Activated CD4-positive, CD25-positive, alpha-beta regulatory T cell treated with anti-CD3 and anti-CD28 coated beads, Interleukin-2, amount 50 U/mL, for 72 hours (primary cell): ENCODE data around the gene NLRC4.
"Not testable (repeated sequence)": the region's sequence is repeated elsewhere in the genome, so short reads cannot be mapped to it uniquely, and the experiment has no call there.

Experiments
- DNase-seq: peaks from one replicate; pipeline ENCODE4 v3.0.0; 2021

NLRC4 gene

GRCh38 chr2:32246911-32247310, 17.8 kb downstream of the NLRC4 start:
- no peak for DNase-seq

GRCh38 chr2:32242331-32242730, 22.4 kb downstream of the NLRC4 start:
- no peak for DNase-seq

GRCh38 chr2:32237996-32238395, 26.7 kb downstream of the NLRC4 start:
- no peak for DNase-seq

GRCh38 chr2:32237488-32237887, 27.2 kb downstream of the NLRC4 start:
- DNase-seq = no peak

- DNase-seq = no peak
Measured at GRCh38 chr2:32235315-32235714, 29.4 kb downstream of the NLRC4 start.

- no peak for DNase-seq
Measured at GRCh38 chr2:32231959-32232358, 32.7 kb downstream of the NLRC4 start.

- DNase-seq = no peak
Measured at GRCh38 chr2:32229635-32230034, 35.1 kb downstream of the NLRC4 start.

GRCh38 chr2:32228181-32228580, 36.5 kb downstream of the NLRC4 start:
- DNase-seq = no peak

- no peak for DNase-seq
Measured at GRCh38 chr2:32227492-32227891, 37.2 kb downstream of the NLRC4 start.

- DNase-seq = no peak
Measured at GRCh38 chr2:32222966-32223365, 41.7 kb downstream of the NLRC4 start.

GRCh38 chr2:32220445-32220844, 44.2 kb downstream of the NLRC4 start:
- no peak for DNase-seq

GRCh38 chr2:32212295-32212694, 52.4 kb downstream of the NLRC4 start:
- no peak for DNase-seq

GRCh38 chr2:32210767-32211408, 53.8 kb downstream of the NLRC4 start:
- no peak for DNase-seq

GRCh38 chr2:32203428-32203827, 61.3 kb downstream of the NLRC4 start:
- not testable (repeated sequence) for DNase-seq

GRCh38 chr2:32200814-32201213, 63.9 kb downstream of the NLRC4 start:
- no peak for DNase-seq

GRCh38 chr2:32192418-32192817, 72.3 kb downstream of the NLRC4 start:
- DNase-seq = no peak

GRCh38 chr2:32189011-32189410, 75.7 kb downstream of the NLRC4 start:
- DNase-seq = no peak

- no peak for DNase-seq
Measured at GRCh38 chr2:32182667-32183066, 82.0 kb downstream of the NLRC4 start.
